ENCODE measurements around the gene WDFY3.

DNA sequence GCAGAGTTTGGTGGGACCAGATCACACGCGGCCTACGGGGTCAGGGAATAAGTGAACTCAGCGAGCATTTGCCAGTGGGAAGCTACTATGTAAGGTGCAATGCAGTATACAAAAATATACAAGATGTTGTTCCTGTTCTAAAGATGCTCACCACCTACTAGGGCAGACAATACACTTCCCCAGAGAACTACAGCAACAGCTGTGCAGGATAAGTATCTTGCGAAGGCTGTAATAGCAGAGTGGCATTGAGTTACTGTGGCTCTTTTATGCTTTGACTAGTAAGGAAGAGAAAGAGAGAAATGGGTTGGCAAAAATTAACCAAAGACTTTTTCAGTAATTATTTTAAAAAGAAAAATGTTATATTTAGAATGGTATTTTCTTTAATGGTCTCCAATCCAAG, 322.4 kb downstream of the WDFY3 start:
- TF ChIP-seq, protein P1, sequence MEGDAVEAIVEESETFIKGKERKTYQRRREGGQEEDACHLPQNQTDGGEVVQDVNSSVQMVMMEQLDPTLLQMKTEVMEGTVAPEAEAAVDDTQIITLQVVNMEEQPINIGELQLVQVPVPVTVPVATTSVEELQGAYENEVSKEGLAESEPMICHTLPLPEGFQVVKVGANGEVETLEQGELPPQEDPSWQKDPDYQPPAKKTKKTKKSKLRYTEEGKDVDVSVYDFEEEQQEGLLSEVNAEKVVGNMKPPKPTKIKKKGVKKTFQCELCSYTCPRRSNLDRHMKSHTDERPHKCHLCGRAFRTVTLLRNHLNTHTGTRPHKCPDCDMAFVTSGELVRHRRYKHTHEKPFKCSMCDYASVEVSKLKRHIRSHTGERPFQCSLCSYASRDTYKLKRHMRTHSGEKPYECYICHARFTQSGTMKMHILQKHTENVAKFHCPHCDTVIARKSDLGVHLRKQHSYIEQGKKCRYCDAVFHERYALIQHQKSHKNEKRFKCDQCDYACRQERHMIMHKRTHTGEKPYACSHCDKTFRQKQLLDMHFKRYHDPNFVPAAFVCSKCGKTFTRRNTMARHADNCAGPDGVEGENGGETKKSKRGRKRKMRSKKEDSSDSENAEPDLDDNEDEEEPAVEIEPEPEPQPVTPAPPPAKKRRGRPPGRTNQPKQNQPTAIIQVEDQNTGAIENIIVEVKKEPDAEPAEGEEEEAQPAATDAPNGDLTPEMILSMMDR (IDR thresholded peaks at IDR 0.05): no peak
- TF ChIP-seq EP300 (IDR thresholded peaks at IDR 0.05) (no peak), POLR2AphosphoS5 (IDR thresholded peaks at IDR 0.05) (no peak), POLR2A (IDR thresholded peaks at IDR 0.05) (no peak)

Data from stomach (tissue), 4 donors.